GM20000 (cell line): ENCODE measurements around the gene GDF10.

Experiments
- DNase-seq: peaks from one replicate; pipeline ENCODE4 v3.0.0; 2012; ENCODE audit warnings: low spot score
- CTCF ChIP-seq: IDR thresholded peaks from 2 replicates; pipeline ENCODE4 v1.5.1; 2012; ENCODE audit warnings: mild to moderate bottlenecking, control low read depth; ENCODE audit errors: extremely low read depth, missing control alignments

GDF10 gene

GRCh38 chr10:47255866-47256265, 44.1 kb upstream of the GDF10 start:
- TF ChIP-seq CTCF: no peak
- DNase-seq: no peak

- no peak for DNase-seq
- no peak for TF ChIP-seq CTCF
Measured at GRCh38 chr10:47256751-47257336, 43.2 kb upstream of the GDF10 start.

GRCh38 chr10:47257396-47258120, 42.4 kb upstream of the GDF10 start:
- no peak for TF ChIP-seq CTCF
- peak; percentile 32 for DNase-seq

GRCh38 chr10:47258921-47259320, 41.1 kb upstream of the GDF10 start:
- no peak for DNase-seq
- no peak for TF ChIP-seq CTCF

- DNase-seq: no peak
- TF ChIP-seq CTCF: no peak
Measured at GRCh38 chr10:47259466-47259865, 40.5 kb upstream of the GDF10 start.

- TF ChIP-seq CTCF: no peak
- DNase-seq: no peak
Measured at GRCh38 chr10:47260505-47261111, 39.4 kb upstream of the GDF10 start.

- no peak for TF ChIP-seq CTCF
- peak; percentile 61 for DNase-seq
Measured at GRCh38 chr10:47261121-47261520, 38.9 kb upstream of the GDF10 start.
